GM10266 (cell line): ENCODE results near the gene BANK1.

Experiments used
- DNase-seq: peaks from one replicate; pipeline ENCODE4 v3.0.0; 2012; ENCODE audit errors: extremely low spot score
- TF ChIP-seq, protein P1 (sequence below): IDR thresholded peaks from 2 replicates; pipeline ENCODE4 v1.5.1; 2012; ENCODE audit warnings: mild to moderate bottlenecking, low read depth; ENCODE audit not compliant: control insufficient read depth, insufficient read depth; ENCODE audit errors: missing control alignments

Gene BANK1

GRCh38 chr4:101952985-101953384 is 162.5 kb downstream of the BANK1 start:
- TF ChIP-seq, protein P1, sequence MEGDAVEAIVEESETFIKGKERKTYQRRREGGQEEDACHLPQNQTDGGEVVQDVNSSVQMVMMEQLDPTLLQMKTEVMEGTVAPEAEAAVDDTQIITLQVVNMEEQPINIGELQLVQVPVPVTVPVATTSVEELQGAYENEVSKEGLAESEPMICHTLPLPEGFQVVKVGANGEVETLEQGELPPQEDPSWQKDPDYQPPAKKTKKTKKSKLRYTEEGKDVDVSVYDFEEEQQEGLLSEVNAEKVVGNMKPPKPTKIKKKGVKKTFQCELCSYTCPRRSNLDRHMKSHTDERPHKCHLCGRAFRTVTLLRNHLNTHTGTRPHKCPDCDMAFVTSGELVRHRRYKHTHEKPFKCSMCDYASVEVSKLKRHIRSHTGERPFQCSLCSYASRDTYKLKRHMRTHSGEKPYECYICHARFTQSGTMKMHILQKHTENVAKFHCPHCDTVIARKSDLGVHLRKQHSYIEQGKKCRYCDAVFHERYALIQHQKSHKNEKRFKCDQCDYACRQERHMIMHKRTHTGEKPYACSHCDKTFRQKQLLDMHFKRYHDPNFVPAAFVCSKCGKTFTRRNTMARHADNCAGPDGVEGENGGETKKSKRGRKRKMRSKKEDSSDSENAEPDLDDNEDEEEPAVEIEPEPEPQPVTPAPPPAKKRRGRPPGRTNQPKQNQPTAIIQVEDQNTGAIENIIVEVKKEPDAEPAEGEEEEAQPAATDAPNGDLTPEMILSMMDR: no peak
- no peak for DNase-seq

- no peak for DNase-seq
- TF ChIP-seq, protein P1: no peak
Observed at GRCh38 chr4:101953949-101954348, 163.4 kb downstream of the BANK1 start.

DNA sequence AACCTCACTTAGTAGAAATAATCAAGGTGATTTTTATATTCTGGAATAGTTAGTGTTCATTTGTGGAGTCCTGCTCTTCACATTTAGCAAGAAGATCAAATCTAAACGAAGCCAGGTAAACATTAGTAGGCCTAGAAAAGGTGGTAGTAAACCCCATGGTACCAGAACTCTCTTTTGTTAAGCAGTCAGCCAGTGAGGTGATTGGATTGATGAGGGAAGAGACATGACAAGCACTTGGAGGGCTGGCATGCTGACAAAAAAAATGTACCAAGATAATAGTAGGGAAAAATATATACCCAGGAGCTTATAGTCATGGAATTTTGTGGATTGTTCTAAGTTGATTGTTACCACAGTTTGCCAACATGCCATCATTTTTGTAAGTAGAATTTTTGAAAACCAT is 163.8 kb downstream of the BANK1 start:
- TF ChIP-seq, protein P1: no peak
- no peak for DNase-seq

- TF ChIP-seq, protein P1: no peak
- no peak for DNase-seq
Observed at GRCh38 chr4:101954975-101955678, 164.6 kb downstream of the BANK1 start.

GRCh38 chr4:101956068-101956825 is 165.7 kb downstream of the BANK1 start:
- no peak for DNase-seq
- TF ChIP-seq, protein P1: no peak

GRCh38 chr4:101958547-101958946 is 168.0 kb downstream of the BANK1 start:
- no peak for DNase-seq
- TF ChIP-seq, protein P1: no peak

DNA sequence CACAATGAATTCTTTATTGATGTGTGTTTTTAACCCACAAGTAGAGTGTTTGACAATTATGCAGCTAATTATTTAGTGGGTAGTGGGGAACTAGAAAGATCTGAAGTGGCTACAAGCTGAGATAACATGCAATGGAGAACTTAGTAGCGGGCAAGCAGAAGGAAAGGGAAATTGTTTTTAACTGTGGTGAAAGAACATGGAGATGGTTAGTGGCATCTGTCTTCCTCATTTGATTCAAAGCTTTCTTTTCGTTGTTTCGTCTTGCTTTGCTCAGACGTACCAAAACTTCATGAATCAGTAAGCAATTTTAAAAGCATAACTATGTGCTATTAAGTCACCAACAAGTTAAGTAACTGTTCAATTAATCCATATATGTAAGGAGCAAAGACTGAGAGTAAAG is 169.9 kb downstream of the BANK1 start:
- TF ChIP-seq, protein P1: no peak
- no peak for DNase-seq
